Muscle of arm (tissue), 12 donors: ENCODE measurements around the gene MRRF. TPM values are rescaled to one million over a fixed set of nuclear protein-coding genes. Genes with fewer than 3 reads are reported as not detected.
"Not testable (repeated sequence)": the region's sequence is repeated elsewhere in the genome, so short reads cannot be mapped to it uniquely, and the experiment has no call there.

ENCODE experiments used
- DNase-seq: peaks from one replicate; pipeline ENCODE4 v3.0.0-alpha.2; 2013
- polyA plus RNA-seq, 12 donors: library from polyadenylated mRNA; unstranded; fragments of 120-200 nt; gene quantifications; one replicate each; pipeline ENCODE4 v1.2.1, GENCODE V29; 2013; ENCODE audit not compliant: insufficient read length in 12 of 12

The MRRF gene
- polyA plus RNA-seq, 12 donors, result 22.2 to 40.0 (median 29.2) TPM; not detected in 1

DNA sequence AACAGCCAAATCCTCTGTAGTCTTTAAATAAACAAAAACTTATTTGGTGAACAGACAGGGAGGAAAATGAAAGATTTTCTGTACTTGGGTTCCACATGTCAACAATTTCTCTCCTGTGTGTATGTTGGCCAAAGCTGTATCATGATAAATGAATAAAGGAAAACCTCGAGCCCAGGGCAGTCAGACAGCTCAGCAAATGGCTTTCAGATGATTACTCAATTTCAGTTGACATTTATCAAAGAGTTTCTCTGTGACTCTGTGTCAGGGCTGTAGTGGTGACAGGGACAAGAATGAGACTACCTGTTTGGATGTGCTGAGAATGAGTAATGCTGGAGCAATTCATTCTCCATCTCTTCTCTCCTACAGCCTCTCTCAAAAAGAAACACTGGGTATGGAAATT lies 60.4 kb downstream of the MRRF start:
- no peak for DNase-seq

DNA sequence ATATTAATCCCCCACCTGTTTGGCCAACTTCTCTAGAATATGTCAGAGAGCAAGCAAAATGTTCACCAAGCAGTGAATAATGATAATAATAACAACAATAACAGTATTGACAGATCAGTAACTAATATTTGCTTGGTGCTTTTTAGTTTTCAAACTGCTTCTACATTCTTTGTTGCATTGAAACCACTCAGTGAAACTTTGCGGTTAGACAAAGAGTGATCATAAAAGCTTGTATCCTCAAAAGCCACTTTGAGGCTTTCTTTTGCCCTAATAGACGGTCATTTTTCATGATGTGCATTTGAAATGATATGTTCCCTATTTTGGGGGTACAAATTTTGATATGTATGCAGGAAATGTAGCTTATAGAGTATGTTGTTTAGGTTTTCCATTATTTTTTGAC lies 62.5 kb downstream of the MRRF start:
- no peak for DNase-seq

DNA sequence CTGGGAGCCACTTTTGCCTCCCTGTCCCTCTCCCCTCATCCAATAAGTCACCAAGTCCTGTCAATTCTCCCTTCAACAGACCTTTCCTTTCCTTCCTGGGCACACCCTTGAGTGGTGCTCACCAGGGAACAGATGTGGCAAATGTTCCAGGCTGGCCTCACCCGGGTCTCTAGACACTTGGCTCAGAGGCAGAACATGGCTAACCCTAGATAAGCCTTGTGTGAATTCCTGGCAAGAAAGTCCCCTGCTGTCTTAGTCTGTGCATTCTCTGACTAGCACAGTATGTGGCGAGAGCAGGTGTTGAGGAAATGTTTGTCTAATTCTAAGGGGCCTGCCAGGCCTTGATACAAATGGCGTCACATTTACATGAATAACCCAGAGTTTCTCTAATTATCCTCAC lies 64.9 kb downstream of the MRRF start:
- DNase-seq, result no peak

DNA sequence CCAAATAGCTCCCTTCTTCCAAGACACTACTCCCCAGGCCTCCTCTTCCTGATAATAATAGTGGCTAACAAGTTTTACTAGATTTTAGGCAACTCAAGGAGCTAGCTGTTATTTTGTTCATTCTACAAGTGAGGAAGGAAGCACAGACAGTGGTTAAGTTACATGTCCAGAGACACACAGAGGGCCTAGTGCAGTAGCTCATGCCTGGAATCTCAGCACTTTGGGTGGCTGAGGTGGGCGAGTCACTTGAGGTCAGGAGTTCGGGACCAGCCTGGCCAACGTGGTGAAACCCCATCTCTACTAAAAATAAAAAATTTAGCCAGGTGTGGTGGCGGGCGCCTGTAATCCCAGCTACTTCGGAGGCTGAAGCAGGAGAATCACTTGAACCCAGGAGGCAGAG lies 65.8 kb downstream of the MRRF start:
- not testable (repeated sequence) for DNase-seq

DNA sequence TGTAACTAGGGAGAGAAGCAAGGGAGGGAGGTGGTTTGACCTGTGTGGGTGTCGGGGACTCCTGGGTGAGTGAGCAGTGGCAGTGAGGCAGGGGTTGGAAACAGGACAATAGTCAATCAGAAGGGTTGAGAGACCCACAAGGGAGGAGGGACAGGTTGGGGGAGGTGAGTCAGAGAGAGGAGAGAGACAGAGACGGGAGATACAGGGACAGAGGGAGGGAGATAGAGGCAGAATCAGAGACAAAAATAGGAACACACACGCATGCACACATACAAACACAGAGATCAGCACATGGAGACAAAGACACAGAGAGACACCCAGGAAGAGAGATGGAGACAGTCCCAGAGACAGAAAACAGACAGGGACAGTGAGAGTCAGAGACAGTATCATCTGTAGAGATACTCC lies 66.8 kb downstream of the MRRF start:
- no peak for DNase-seq

DNA sequence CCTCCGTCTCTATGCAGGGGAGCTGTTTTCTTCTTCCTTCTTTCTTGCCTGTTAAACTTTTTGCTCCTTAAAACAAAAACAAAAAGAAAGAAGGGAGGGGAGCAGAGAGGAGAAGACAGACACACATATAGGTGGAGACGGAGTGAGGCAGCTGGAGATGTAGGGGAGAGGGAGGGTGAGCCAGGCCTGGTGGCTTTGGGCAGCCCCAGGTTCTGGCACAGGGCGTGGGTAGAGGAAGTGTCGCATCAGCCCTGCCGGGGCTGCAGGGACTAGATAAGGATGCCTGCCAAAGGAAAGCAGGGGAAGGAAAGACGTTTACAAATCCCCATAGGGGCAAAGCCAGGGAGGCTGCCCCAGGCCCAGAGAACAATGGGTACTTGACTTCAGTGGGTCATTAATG lies 67.4 kb downstream of the MRRF start:
- no peak for DNase-seq

DNA sequence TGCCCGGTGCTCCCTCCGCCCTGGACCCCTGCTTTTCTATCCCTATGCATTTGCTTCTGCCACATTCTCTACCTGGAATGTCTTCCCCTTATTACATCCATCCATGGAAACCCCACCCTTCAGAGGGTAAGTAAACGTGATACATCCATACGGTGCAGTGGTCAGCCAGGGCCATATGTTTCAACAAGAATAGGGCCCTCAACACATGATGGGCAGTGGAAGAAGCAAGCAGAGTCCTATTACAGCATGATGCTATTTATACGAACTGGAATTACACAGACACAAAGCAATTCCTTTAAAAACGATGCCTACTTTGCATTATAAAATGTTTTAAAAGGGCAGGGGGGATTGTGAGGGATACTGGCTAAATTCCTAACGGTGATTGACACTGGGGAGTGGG lies 68.0 kb downstream of the MRRF start:
- no peak for DNase-seq

DNA sequence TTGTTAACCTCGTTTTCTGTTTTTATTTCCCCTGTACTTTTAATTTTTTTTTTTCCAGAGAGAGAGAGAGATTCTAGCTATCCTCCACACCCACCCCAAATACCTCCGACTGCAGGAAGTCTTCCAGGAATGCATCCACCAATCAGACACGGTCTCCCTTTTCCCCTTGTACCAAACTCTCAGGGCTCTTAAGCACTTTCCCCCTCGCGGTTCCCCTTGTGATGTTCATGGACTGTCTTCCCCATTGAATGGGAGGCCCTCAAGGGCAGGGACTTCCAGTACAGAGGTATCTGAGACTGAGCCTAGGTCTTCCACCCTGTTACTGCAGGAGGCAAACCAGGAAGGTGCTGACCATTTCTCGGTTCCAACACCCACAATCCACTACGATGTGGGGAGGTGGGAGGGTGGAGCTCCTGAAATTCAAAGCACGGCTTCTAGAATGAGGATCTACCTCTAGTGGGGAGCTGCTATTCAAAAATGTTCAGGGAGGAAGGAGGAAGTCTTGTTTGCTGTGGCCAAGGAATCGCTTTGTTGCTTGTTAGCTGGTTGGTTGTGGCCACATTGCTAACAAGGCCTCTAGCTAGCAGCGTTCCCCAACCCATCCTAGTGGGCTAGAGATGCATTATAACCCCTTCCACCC lies 68.6 kb downstream of the MRRF start:
- no peak for DNase-seq

DNA sequence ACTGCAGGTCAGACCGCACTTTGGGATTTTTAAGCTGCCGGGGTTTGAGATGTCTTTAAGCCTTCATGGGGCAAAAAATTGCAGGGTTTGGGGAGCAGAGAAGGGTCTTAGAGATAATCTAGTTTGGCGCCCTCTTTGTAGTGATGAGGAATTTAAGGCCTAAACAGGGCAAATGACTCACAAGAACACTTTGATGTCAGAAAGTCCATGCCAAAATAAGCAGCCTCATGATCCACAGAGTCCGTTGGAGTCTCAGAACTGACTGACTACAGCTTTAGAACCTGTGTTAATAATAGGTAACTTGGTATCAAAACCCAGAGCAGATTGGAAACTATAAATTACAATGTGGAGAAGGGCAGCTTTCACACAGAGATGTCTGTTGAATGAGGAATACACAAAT lies 70.2 kb downstream of the MRRF start:
- no peak for DNase-seq

DNA sequence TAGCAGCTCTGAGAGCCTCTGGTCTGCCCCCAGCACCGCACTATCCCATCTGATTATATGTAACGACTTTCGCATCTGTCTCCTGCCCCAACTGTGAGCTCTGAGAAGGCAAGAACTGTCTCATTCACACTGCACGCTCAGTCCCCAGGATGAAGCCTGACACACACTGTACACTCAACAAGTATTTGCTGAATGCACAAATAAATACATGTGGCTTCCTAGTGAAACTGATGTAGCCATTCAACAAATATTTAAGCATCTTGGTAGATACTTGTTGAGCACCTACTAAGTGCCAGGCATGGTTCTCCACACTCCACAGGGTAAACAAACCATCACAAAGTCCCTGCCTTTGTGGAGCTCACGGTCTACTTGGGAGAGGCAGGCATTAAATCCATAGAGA lies 71.5 kb downstream of the MRRF start:
- DNase-seq, result no peak

DNA sequence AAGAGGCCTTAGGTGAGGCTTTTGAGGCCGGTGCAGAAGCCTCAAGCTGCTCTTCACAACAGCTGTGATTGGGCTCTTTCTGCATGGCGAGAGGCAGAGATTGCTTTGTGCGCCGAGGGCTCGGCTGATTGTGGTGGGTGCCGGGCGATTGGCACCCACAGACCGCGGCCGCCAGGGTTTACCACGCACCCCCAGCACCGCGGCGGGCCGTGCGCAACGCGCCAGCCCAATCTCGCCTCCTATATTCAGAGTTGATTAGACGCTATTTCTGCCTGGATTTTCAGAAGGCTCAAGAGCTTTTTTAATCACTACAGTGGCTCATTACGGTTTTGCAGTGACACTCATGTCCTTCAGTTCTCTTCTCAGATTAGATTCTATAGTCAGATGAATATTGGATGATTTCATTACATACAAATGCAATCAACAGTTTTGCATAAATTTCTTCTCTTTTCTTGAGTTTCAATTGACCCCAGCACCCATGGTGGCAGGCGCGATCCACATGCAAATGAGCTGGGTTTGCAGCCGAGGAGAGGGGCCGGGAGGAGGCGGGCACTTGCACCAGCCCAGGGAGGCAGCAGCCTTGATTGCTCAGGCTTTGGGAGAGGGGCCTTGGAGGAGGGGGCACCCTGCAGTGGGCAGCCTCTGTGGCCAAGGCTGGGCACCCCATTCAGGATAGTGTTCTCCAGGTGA lies 72.3 kb downstream of the MRRF start:
- DNase-seq, result no peak

DNA sequence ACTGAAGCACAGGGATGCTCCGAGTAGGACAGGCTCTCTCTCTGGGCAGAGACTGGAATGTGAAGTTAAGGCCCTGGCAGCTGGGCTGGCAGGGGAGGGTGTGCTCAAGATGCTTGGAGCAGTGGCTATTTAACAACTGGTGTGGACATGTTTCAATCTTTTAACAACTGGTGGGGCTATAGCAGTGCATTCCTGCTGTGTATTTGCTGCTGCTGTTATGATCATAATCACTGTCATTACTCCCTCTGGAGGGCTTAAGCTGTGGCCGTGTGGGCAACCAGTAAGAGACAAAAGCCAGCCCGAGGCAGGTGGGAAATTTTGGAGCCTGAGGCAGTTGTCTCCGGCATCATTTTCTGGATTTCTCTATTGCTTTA lies 72.9 kb downstream of the MRRF start:
- no peak for DNase-seq

DNA sequence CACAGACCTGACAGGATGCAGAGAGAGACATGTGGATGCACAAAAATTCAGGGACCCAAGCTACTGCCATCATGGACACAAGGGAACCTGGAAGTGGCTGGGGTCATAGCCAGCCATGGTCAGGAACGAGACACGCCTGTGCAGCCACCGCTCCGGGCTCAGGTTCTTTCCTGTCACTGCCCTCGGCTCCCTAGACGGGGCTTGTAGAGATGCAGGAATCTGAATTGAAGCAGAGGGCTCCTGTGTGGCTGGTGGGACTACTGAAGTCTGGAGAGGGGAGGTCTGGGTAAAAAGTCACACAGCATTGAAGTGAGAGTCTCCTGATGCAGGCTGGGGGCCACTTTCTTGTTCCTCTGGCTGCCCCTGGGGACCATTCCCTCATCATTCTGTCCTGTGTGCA lies 73.9 kb downstream of the MRRF start:
- no peak for DNase-seq

DNA sequence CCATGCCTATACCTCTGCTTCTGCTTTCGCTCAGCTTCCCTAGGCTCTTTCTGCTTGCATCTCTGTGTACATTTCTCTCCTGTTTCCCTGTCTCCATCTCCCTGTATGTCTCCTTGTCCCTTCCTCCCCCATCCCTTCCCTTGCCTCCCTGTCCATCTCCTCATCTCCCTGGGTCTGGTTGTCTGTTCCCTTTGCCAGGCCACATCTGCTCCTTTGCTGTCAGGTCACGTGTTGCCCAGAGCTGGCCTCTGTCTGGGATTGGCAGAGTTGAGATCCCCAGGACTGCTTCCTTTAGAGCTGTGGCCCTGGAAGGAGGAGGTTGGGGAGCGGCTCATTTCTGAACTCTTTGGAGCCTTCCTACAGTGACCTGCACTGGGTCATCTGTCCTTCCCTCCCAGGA lies 74.3 kb downstream of the MRRF start:
- no peak for DNase-seq

DNA sequence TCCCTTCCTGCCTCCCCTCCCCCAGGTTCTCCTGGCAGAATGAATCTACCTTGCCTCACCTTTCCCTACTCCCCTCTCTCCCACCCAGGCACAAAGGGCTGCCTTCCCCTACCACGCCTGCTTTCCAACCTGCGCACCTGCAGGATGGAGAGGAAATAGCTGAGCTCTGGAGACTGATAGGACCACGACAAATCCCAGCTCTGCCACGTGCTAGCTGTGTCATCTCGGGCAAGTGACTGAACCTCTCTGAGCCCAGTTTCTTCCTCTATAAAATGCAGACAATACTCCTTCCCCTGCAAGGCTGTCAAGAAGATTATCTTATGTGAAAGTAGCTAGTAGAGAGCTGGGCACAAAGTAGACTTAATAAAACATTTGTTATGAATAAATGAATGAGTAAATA lies 74.9 kb downstream of the MRRF start:
- no peak for DNase-seq

DNA sequence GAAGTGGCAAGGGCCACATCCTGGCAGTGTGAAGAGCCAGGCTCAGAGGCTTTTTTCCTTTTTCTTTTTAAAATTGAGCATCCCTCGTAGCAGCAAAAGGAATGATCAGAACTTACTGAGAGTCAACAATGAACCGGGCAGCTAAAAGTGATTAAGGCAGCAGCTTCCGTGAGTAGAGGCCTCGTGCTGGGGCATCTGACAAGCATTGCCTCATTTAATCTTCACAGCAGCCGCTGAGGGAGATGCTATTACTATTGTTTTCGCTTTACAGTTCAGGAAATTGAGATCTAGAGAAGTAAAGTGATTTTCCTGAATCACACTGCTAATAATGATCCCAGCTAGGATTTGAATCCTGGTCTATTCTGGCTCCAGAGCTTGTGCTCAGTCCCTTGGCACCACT lies 75.5 kb downstream of the MRRF start:
- DNase-seq, result no peak

DNA sequence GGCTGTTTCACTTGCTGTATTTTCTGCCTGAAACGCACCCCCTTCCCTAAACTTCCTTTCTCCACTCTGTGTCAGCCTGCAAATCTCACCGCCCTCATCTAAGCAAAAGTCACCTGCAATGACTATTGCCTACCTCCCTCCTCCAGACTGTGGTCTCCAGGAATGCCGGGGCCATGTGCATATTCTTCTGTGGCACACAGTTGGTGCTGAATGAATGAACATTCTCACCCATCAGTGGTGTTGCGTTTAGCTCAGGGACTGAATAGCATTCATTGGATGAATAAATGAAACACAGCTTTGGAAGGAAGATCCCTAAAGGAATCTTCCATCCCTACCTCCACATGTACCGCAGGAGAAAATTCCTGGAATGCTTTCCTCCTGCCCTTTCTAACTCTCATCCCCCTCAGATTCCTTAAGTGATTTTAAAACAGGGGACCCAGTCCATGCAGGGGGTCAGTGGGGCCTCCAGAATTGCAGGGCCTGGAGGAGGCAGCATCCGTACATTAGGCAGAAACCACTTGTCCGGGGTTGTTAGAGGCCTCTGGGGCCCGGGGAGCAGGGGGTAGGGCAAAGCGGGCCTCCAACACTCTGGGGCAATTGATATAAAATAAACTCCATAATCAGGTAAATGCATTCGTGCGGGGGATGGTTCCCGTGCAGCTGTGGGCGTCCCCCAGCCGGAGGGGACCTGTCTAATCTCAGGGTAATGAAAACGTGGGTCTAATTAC lies 77.8 kb downstream of the MRRF start:
- no peak for DNase-seq

DNA sequence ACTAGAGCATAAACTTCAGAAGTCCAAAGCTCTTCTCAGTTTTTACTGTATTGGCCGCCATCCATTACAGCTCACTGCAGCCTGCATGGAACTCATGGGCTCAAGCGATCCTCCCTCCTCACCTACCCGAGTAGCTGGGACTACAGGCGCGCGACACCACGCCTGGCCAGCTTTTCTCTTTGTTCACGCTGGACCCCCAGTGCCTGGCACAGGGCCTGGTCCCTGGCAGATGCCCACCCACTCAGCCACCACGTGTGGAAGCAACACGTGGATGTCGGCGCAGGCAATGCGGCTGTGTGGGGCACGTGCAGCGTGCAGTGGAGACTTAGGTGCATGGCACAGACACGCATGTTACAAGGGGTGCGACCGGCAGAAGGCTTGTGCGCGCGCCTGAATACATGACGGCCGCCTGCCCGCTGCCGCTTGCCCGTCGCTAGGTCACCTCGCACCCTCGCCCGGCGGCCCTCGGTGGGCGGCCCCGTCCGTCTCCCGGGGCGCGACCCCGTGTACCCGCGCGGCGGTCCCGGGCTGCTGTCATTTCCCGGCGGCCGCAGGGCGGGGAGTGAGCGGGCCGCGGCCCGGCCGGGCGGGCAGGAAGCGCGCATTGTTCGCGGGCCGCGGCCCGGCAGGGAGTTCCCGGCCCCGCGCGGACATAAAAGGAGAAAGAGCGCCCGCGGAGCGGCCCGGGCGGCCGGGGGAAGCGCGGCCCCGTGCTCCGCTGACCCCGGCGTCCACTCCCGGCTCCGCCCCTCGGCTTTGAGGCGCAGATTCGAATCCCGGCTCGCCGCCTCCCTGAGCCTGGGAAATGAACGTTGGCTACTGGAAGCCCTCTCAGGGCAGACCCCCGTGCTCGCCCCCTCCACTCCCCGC lies 82.0 kb downstream of the MRRF start:
- no peak for DNase-seq

DNA sequence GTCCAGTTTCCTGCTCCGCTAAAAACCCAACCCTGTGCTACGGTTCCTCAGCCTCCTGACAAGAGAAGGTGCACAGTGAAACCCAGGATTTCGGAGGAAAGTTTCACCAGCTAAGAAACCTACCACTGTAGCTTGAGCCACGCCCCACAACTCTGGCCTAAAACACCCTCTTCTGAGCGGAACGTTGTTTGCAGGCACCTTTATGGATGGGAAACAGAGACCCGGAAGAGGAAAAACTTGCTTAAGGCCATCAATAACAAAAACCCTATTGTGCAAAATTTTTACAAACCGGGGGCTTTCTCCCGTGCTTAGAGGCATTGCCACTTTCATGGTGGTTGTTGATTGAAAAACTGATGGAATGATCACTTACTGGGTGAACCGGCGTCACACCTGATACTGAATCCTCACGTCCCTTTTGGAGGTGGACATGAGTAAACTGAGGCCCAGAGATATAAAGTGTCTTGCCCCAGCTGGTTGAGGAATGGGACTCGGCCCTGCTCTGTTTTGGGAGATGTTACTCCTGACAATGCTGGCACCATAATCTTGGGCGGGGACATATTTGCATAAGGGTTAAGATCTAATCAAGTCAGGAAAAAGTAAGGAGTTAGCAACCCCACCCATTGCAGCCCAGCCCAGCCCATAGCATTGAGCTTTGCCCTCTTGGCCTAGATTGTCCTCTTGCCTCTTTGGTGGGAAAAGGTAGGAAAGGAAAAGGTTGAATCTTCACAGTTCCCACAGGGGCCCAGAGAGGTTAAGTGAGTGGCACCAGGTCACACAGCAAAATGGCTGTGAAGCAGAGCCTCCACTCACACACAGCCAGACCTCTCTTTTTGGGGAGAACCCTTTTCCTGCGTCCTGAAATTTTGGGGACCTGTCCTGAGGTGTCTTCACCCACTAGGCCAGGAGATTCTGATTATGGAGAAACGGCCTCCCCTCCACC lies 82.9 kb downstream of the MRRF start:
- DNase-seq, result no peak

DNA sequence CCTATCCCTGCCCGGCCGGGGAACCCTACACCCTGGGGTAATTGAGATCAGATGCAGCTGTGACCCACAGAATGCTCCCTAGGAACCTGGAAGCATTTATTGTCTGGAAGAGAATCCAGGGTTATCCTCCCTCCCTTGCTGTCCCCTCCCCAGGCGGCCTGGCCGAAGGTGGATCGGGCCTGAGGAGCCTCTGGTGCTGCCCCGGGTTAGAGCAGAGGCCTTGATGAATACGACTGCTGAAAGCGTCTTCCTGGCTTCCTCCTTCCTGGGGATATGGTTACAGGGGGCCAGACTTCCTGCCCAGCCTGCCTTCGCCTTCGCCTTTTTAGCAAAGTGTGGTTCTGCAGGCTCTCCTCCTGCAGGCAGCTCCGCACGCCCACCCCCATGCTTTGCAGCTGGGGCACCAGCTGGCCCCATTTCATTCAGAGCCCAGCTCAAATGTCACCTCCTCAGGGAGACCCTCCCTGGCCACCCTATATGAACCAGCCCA lies 83.7 kb downstream of the MRRF start:
- no peak for DNase-seq

DNA sequence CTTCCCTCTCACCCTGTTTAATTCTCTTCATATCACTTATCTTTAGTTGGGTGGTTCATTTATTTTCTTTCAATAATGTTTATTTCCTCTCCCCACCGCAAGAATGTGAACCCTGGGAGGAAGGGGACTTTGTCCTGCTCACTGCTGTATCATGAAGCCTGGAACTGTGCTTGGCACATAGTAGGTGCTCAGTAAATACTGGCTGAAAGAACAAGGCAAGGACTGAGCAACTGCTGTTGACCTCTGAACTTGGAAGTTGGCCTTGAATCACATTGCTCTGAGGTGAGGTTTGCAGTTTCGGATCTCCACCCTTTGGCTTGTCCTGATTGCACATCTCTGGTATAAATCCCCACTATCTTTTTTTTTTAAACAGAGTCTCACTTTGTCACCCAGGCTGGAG lies 84.1 kb downstream of the MRRF start:
- no peak for DNase-seq
